SJCRH30 (cell line): ENCODE data around the gene PRSS36. TPM values are rescaled to one million over a fixed set of nuclear protein-coding genes. Genes with fewer than 3 reads are reported as not detected.
"Not testable (repeated sequence)": the region's sequence is repeated elsewhere in the genome, so short reads cannot be mapped to it uniquely, and the experiment has no call there.

Experiments used
- DNase-seq, 2 experiments: peaks; one replicate each; pipeline ENCODE4 v3.0.0-alpha.2; 2015 to 2020
- H3K27ac ChIP-seq: fragments of 250-450 bp; sonication (Bioruptor Pico); 2 replicates; pipeline ENCODE4 v1.5.1; 2020; ENCODE audit warnings: mild to moderate bottlenecking, moderate library complexity
- H3K27me3 ChIP-seq: fragments of 250-450 bp; sonication (Bioruptor Pico); 2 replicates; pipeline ENCODE4 v1.5.1; 2020; ENCODE audit warnings: mild to moderate bottlenecking, moderate library complexity
- H3K36me3 ChIP-seq: fragments of 250-450 bp; sonication (Bioruptor Pico); 2 replicates; pipeline ENCODE4 v1.5.1; 2020; ENCODE audit warnings: mild to moderate bottlenecking, moderate library complexity
- H3K4me1 ChIP-seq: fragments of 250-450 bp; sonication (Bioruptor Pico); 2 replicates; pipeline ENCODE4 v1.5.1; 2020; ENCODE audit warnings: mild to moderate bottlenecking, moderate library complexity
- H3K4me3 ChIP-seq: fragments of 250-450 bp; sonication (Bioruptor Pico); 2 replicates; pipeline ENCODE4 v1.5.1; 2020; ENCODE audit warnings: mild to moderate bottlenecking, moderate library complexity
- H3K9me3 ChIP-seq: fragments of 250-450 bp; sonication (Bioruptor Pico); replicated peaks from 2 replicates; pipeline ENCODE4 v1.5.1; 2020; ENCODE audit warnings: mild to moderate bottlenecking, moderate library complexity
- total RNA-seq: library from RNA; depleted of rRNA; stranded (reverse); fragments of >200 nt; shearing (Covaris generic); gene quantifications from 2 replicates; pipeline ENCODE4 v1.2.3, GENCODE V29; 2014

Gene PRSS36
- total RNA-seq, 1 experiment from 2014 or later: 0.51 TPM

GRCh38 chr16:31141071-31141469 is 8.8 kb downstream of the PRSS36 start:
- H3K27me3 ChIP-seq, H3K4me1 ChIP-seq, DNase-seq, H3K9me3 ChIP-seq, H3K27ac ChIP-seq, H3K36me3 ChIP-seq, H3K4me3 ChIP-seq: not testable (repeated sequence)

DNA sequence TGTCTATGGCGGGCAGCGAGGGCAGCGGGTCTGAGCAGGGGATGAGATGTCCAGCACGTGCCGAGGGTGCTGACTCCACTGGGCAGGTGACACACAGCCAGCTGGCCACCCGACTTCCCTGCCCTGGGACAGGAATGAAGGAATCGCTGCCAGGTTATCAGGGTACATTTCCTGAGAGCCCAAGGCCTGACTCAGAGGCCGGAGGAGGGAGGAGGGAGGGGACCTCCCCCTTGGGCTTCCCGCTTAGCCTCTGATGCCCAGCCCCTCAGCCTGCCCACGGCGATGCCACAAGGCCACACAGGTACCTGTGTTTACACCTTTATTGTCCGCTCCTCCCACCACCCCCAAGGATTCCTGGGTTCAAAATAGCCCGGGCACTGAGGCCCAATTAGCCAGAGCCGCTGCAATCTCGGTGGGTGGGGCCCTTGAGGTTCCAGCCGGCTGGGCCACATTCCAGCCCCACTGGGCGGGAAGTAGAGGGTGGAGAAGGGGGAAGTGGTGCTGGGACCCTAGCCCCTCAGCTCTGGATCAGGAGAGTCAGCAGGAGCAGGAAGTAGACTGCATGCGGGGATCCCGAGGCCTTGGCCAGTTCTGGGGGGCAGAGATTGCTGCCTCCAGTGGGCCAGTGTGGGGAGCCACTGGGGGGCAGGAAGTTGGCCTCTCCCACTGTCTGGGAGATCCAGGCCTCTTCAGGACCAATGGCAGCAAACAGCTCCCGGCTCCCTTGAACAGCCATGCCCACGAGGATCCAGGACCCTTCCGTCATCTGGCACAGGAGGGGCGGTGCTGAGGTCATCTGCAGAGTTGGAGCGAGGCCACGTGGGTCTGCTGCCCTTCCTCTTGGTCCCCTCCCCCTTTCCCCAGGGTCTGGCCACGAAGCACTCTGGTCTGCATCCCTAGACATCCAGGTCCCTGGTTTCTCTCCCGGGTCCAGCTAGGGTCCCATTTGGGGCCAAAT is 11.0 kb downstream of the PRSS36 start:
- Histone ChIP-seq H3K9me3 (no peaks in the 10 kb centered on the region), H3K4me3 (peak overlapping the region; percentile 8; the same call in 1 of the 2 replicates), H3K36me3 (no peaks in the 10 kb centered on the region), H3K27me3 (no peaks in the 10 kb centered on the region), H3K27ac (no peak overlapping the region), H3K4me1 (peaks cover 4% of the 10 kb centered on the region)
- DNase-seq: peak in 1 of 2 experiments; percentile 28

DNA sequence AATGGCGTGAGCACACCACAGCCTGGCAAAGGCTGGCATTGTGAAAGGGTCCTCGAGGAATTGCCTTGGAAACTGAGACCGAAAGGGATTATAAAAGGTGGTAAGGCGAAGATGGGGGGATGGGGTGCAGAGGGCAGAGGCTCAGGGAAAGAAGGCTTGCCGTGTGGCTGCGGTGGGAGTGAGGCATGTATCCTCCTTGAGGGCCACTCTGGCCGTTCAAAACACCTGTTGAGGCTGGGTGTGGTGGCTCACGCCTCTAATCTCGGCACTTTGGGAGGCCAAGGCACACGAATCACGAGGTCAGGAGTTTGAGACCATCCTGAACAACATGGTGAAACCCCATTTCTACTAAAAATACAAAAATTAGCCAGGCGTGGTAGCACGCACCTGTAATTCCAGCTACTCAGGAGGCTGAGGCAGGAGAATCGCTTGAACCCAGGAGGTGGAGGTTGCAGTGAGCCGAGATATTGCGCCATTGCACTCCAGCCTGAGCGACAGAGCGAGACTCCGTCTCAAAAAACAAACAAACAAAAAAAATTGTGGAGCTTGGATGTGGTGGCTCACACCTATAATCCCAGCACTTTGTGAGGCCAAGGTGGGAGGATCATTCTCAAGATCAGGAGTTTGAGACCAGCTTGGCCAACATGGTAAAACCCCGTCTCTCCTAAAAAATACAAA is 12.9 kb downstream of the PRSS36 start:
- not testable (repeated sequence) for H3K36me3 ChIP-seq, DNase-seq, H3K9me3 ChIP-seq, H3K27ac ChIP-seq, H3K4me3 ChIP-seq, H3K4me1 ChIP-seq, H3K27me3 ChIP-seq

DNA sequence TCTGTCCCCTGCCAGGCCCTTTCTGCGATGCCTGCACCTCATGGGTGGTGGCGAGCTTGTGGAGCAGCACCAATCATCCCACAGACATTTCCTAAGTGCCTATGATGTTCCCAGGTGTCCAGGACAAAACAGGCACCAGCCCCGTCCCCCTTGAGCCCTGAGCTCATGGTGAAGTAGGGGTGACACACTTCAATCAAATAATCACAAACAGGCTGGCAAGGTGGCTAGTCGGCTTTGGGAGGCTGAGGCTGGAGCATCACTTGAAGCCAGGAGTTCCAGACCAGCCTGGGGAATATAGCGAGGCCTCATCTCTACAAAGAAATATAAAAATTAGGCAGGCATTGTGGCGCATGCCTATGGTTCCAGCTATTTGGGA is 13.6 kb downstream of the PRSS36 start:
- no peak overlapping the region for H3K27ac ChIP-seq
- DNase-seq: no peak
- no peaks in the 10 kb centered on the region; the same call in 1 of the 2 replicates for H3K4me1 ChIP-seq
- H3K4me3 ChIP-seq: no peak overlapping the region
- H3K36me3 ChIP-seq: no peaks in the 10 kb centered on the region
- H3K27me3 ChIP-seq: no peaks in the 10 kb centered on the region
- no peaks in the 10 kb centered on the region for H3K9me3 ChIP-seq

DNA sequence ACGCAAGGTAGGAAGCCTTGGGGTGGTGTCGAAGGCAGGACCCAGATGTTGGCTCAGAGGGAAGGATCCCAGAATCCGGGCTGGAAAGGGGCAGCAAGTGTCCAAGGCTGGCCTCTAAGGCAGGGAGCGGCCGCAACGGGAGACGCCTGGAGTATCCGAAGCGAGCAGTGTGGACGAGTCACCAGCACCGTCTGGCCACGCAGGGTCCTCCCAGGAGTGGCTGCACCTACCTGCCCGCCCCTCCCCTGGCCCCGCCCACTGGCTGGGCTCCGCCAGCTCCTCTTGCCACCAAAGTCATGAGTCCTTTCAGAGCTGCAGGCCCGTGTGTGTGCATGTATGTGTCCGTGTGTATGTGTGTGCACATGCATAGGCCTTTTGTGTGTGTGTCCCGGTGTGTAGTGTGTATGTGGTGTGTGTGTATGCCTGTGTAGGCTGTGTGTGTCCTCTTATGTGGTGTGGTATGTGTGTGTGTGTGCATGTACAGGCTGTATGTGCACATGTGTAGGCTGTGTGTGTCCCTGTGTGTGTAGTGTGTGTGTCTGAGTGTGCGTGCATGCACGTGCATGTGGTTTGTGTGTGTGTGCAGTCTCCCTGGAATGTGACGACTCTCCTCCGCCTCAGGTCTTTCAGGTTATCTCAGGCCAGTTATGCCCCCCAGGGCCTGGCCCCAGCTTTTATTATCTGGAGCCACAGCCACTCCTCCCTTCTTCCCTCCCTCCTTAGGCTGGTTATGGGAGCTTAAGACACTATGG is 14.2 kb downstream of the PRSS36 start, which contains the start of gene PRSS8:
PRSS8 (minus strand) TSS at position 193 of the 752 bp plus-strand sequence. CDS start 229 bp downstream, outside the sequence.
- no peaks in the 10 kb centered on the region for H3K9me3 ChIP-seq
- no peaks in the 10 kb centered on the region for H3K27me3 ChIP-seq
- H3K36me3 ChIP-seq: no peaks in the 10 kb centered on the region
- DNase-seq: no peak
- no peak within 1 kb of the TSS for H3K27ac ChIP-seq
- no peak within 1 kb of the TSS for H3K4me3 ChIP-seq
- H3K4me1 ChIP-seq: no peaks in the 10 kb centered on the region; the same call in 1 of the 2 replicates

GRCh38 chr16:31134625-31135534 is 15.0 kb downstream of the PRSS36 start:
- no peaks in the 10 kb centered on the region for H3K27me3 ChIP-seq
- H3K27ac ChIP-seq: no peak overlapping the region
- DNase-seq: peak in 1 of 2 experiments; percentile 25
- H3K9me3 ChIP-seq: no peaks in the 10 kb centered on the region
- H3K4me1 ChIP-seq: no peaks in the 10 kb centered on the region; the same call in 1 of the 2 replicates
- no peak overlapping the region for H3K4me3 ChIP-seq
- no peaks in the 10 kb centered on the region for H3K36me3 ChIP-seq

GRCh38 chr16:31134091-31134571 is 15.7 kb downstream of the PRSS36 start:
- Histone ChIP-seq H3K4me1 (no peaks in the 10 kb centered on the region; the same call in 1 of the 2 replicates), H3K27ac (no peak overlapping the region), H3K36me3 (no peaks in the 10 kb centered on the region), H3K9me3 (no peaks in the 10 kb centered on the region), H3K4me3 (no peak overlapping the region), H3K27me3 (no peaks in the 10 kb centered on the region)
- no peak for DNase-seq

DNA sequence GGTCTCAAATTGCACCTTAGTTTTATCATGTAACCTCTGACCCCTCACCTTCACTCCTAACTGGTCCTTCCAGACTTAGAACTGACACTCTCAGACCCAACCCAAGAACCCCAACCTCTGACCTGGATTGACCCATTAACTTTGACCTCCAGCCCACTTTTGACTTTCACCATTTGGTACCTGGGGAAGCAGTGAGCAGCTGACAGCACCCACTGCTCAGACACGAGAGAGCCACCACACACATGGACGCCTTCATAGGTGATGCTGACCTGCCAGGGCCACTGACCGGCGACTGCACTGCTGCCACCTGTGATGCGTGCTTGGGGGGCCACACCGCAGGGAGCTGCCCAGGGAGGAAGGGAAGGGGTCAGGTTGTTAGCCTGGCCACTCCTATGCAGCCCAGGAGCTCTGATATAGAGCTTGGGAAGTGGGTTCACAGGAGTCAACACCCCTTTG is 16.8 kb downstream of the PRSS36 start:
- Histone ChIP-seq H3K9me3 (no peaks in the 10 kb centered on the region), H3K27me3 (no peaks in the 10 kb centered on the region), H3K4me3 (no peak overlapping the region), H3K4me1 (no peaks in the 10 kb centered on the region), H3K27ac (no peak overlapping the region), H3K36me3 (no peaks in the 10 kb centered on the region)
- DNase-seq: no peak

GRCh38 chr16:31132303-31132979 is 17.4 kb downstream of the PRSS36 start:
- no peak for DNase-seq
- no peak overlapping the region for H3K4me3 ChIP-seq
- no peak overlapping the region for H3K27ac ChIP-seq
- no peaks in the 10 kb centered on the region for H3K9me3 ChIP-seq
- H3K27me3 ChIP-seq: no peaks in the 10 kb centered on the region
- no peaks in the 10 kb centered on the region for H3K4me1 ChIP-seq
- H3K36me3 ChIP-seq: no peaks in the 10 kb centered on the region

DNA sequence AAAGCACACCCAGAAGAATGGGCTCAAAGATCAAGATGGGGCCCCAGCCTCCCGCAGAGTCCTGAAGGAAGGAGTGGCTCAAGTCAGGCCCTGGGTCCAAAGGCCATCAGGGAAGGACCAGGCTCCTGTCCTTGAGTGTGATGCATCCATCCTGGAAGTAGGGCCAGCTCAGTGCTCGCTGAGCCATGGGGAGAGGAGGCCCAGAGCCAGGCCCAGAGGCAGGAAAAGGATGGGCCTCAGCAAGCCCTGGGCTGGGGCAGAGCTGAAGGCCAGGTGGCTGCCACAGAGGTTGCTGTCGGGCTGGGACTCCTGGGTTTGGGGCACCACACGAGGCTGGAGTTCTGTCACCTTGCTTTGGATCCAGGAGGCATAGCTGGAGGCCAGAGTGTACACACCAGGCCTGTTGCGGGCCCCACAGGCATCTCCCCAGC is 18.0 kb downstream of the PRSS36 start:
- no peak for DNase-seq
- no peak overlapping the region for H3K4me3 ChIP-seq
- no peaks in the 10 kb centered on the region for H3K9me3 ChIP-seq
- H3K27me3 ChIP-seq: no peaks in the 10 kb centered on the region
- no peaks in the 10 kb centered on the region for H3K4me1 ChIP-seq
- no peak overlapping the region for H3K27ac ChIP-seq
- H3K36me3 ChIP-seq: no peaks in the 10 kb centered on the region

DNA sequence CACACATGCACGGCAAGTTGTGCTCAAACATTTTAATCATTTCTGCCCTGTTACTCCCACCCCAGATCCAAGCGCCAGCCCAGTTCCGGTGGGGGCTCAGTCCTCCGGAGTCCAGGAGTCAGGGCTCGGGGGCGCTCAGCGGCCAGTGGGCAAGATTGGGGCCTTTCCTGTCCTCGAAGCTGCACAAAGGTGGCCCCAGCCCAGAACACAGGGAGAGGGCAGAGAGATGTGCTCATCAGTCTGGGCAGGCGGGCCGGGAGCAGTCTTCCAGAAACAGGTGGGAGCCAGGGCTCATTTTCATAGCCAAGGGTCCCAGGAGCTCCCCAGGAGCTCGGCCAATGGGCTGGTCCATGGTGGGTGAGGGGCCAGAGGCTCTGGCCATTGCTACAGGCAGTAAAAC is 18.4 kb downstream of the PRSS36 start:
- no peaks in the 10 kb centered on the region for H3K4me1 ChIP-seq
- no peak for DNase-seq
- no peak overlapping the region for H3K27ac ChIP-seq
- H3K4me3 ChIP-seq: no peak overlapping the region
- H3K9me3 ChIP-seq: no peaks in the 10 kb centered on the region
- no peaks in the 10 kb centered on the region for H3K36me3 ChIP-seq
- H3K27me3 ChIP-seq: no peaks in the 10 kb centered on the region

DNA sequence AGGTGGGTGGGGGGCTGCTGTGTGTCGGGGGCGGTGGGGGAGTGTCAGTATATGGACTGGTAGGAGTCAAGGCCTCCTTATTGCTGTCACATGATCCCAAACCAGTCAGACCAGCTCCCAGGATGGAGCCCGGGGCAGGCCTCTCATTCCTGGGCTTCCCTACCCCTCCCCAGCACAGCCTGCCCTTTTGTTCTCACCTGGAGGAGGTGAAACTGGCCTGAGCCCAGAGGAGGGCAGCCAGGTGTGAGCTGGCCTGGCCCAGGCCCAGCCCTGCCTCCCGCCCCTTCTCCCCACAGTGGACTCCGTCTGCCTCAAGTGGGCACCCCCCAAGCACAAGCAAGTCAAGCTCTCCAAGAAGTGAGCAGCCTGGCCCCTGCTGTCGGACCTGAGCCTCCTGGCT is 19.0 kb downstream of the PRSS36 start:
- Histone ChIP-seq H3K4me3 (no peak overlapping the region), H3K36me3 (no peaks in the 10 kb centered on the region)
- DNase-seq: no peak

DNA sequence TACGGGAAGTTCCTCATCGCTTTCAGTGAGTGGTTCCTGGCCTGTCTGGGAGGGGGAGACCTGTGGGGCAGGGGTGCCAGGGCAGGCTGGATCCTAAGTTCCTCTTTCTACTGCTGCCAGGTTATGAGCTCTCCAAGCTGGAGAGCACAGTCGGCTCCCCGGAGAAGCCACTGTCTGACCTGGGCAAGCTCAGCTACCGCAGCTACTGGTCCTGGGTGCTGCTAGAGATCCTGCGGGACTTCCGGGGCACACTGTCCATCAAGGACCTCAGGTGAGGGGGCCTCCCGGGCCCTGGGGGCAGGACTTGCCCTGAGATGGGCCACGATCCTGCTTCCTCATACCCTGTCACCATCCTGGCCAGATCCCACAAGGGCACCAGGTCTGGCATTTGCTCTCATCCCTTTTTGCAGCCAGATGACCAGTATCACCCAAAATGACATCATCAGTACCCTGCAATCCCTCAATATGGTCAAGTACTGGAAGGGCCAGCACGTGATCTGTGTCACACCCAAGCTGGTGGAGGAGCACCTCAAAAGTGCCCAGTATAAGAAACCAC is 19.5 kb downstream of the PRSS36 start:
- no peaks in the 10 kb centered on the region for H3K4me1 ChIP-seq

More for the DNA sequence above, 19.0 kb downstream of the PRSS36 start:
- Histone ChIP-seq H3K27me3 (no peaks in the 10 kb centered on the region), H3K27ac (no peak overlapping the region), H3K9me3 (no peaks in the 10 kb centered on the region), H3K4me1 (no peaks in the 10 kb centered on the region)

More for the DNA sequence above, 19.5 kb downstream of the PRSS36 start:
- Histone ChIP-seq H3K4me3 (no peak overlapping the region), H3K27me3 (no peaks in the 10 kb centered on the region), H3K27ac (no peak overlapping the region), H3K9me3 (no peaks in the 10 kb centered on the region), H3K36me3 (no peaks in the 10 kb centered on the region)
- no peak for DNase-seq
